Mononuclear cell (primary cell): Measurements from ENCODE around the gene SLC27A3. TPM values are rescaled to one million over a fixed set of nuclear protein-coding genes. Genes with fewer than 3 reads are reported as not detected.

Source experiments
- H3K27me3 ChIP-seq: 2 replicates; pipeline ENCODE4 v1.6.0; 2011; ENCODE audit warnings: low read length, control low read depth; ENCODE audit not compliant: insufficient read depth
- H3K4me1 ChIP-seq: 2 replicates; pipeline ENCODE4 v1.5.1; 2011; ENCODE audit warnings: mild to moderate bottlenecking, low read length, control low read depth; ENCODE audit not compliant: insufficient read depth
- H3K4me3 ChIP-seq: 2 replicates; pipeline ENCODE4 v1.5.1; 2011; ENCODE audit warnings: mild to moderate bottlenecking, low read length, moderate library complexity
- H3K9me3 ChIP-seq: 2 replicates; pipeline ENCODE4 v1.5.1; 2011; ENCODE audit warnings: low read depth, mild to moderate bottlenecking, control low read depth, low read length
- total RNA-seq: library from RNA; depleted of rRNA; stranded (reverse); fragments of >200 nt; gene quantifications from one replicate; pipeline ENCODE4 v1.2.3, GENCODE V29; 2012

Gene SLC27A3
- total RNA-seq, 1 donor: 7.5 TPM

- Histone ChIP-seq H3K4me3 (no peak overlapping the region), H3K27me3 (no peaks in the 10 kb centered on the region), H3K4me1 (no peaks in the 10 kb centered on the region), H3K9me3 (no peaks in the 10 kb centered on the region)
These were observed 52.2 kb downstream of the SLC27A3 start for GRCh38 chr1:153827168-153827964.

Other genes with a start within 250 kb of the SLC27A3 start
- 283 TPM for gene S100A6, start 239.4 kb upstream of the SLC27A3 start, total RNA-seq
- gene S100A5, start 234.5 kb upstream of the SLC27A3 start, total RNA-seq: not detected
- gene S100A4, start 229.6 kb upstream of the SLC27A3 start, total RNA-seq: 793 TPM
- not detected for gene S100A3, start 226.1 kb upstream of the SLC27A3 start, total RNA-seq
- gene S100A2, start 209.6 kb upstream of the SLC27A3 start, total RNA-seq: 0.21 TPM
- not detected for gene S100A16, start 162.3 kb upstream of the SLC27A3 start, total RNA-seq
- not detected for gene S100A14, start 159.1 kb upstream of the SLC27A3 start, total RNA-seq
- 1.2 TPM for gene S100A13, start 147.9 kb upstream of the SLC27A3 start, total RNA-seq
- not detected for gene S100A1, start 147.0 kb upstream of the SLC27A3 start, total RNA-seq
- gene CHTOP, start 141.3 kb upstream of the SLC27A3 start, total RNA-seq: 75.2 TPM
- 10.2 TPM for gene SNAPIN, start 116.7 kb upstream of the SLC27A3 start, total RNA-seq
- gene ILF2, start 104.4 kb upstream of the SLC27A3 start, total RNA-seq: 138 TPM
- not detected for gene NPR1, start 96.7 kb upstream of the SLC27A3 start, total RNA-seq
- gene INTS3, start 47.4 kb upstream of the SLC27A3 start, total RNA-seq: 11.6 TPM
- gene GATAD2B, start 147.6 kb downstream of the SLC27A3 start, total RNA-seq: 15.5 TPM
- 37.3 TPM for gene DENND4B, start 171.3 kb downstream of the SLC27A3 start, total RNA-seq
- 31.2 TPM for gene CRTC2, start 183.2 kb downstream of the SLC27A3 start, total RNA-seq
- gene SLC39A1, start 188.1 kb downstream of the SLC27A3 start, total RNA-seq: 15.8 TPM
- gene CREB3L4, start 192.5 kb downstream of the SLC27A3 start, total RNA-seq: 2.4 TPM
- gene JTB, start 202.3 kb downstream of the SLC27A3 start, total RNA-seq: 160 TPM
- gene RAB13, start 210.9 kb downstream of the SLC27A3 start, total RNA-seq: 1.2 TPM
- 8,524 TPM for gene RPS27, start 215.4 kb downstream of the SLC27A3 start, total RNA-seq